Vagina (tissue), 2 donors: ENCODE results near the gene SCYGR1. TPM values are rescaled to one million over a fixed set of nuclear protein-coding genes. Genes with fewer than 3 reads are reported as not detected.

Experiments
- DNase-seq, 2 donors: peaks; one replicate each; pipeline ENCODE4 v3.0.0-alpha.2; 2017; ENCODE audit errors: extremely low spot score in 2 of 2
- H3K27ac ChIP-seq: fragments of 200-600 bp; sonication (generic); one replicate; pipeline ENCODE4 v1.5.1; 2019
- H3K27me3 ChIP-seq: fragments of 200-600 bp; sonication (generic); one replicate; pipeline ENCODE4 v1.5.1; 2019
- H3K36me3 ChIP-seq, 2 donors: fragments of 200-600 bp; sonication (generic); one replicate each; pipeline ENCODE4 v1.5.1; 2017 to 2019
- H3K4me1 ChIP-seq: fragments of 200-600 bp; sonication (generic); one replicate; pipeline ENCODE4 v1.5.1; 2019
- H3K4me3 ChIP-seq, 2 donors: fragments of 200-600 bp; sonication (generic); 1 replicate in 1 of 2; 2 replicates in 1 of 2; pipeline ENCODE4 v1.5.1; 2016 to 2019
- H3K9me3 ChIP-seq: fragments of 200-600 bp; sonication (generic); one replicate; pipeline ENCODE4 v1.5.1; 2019
- CTCF ChIP-seq, 3 experiments: fragments of 450-650 bp in 2 of 3; fragments of 200-600 bp in 1 of 3; sonication (generic) in 1 of 3; IDR thresholded peaks; one replicate each; pipeline ENCODE4 v1.5.1; 2017 to 2019; ENCODE audit warnings: antibody characterized with exemption in 3 of 3, mild to moderate bottlenecking in 2 of 3, moderate library complexity in 2 of 3
- POLR2A ChIP-seq, 2 donors: fragments of 450-650 bp; IDR thresholded peaks; one replicate each; pipeline ENCODE4 v1.6.1; 2017; ENCODE audit warnings: antibody characterized with exemption in 2 of 2, mild to moderate bottlenecking in 2 of 2, moderate library complexity in 2 of 2
- POLR2AphosphoS5 ChIP-seq, 2 donors: sonication (generic); formaldehyde crosslinking; IDR thresholded peaks; one replicate each; pipeline ENCODE4 v1.9.0; 2017; ENCODE audit warnings: antibody characterized with exemption in 2 of 2, mild to moderate bottlenecking in 2 of 2, low read depth in 1 of 2; ENCODE audit not compliant: insufficient read depth in 1 of 2
- intact Hi-C: fragments of 100-400 bp; cut with DNase I; formaldehyde crosslinking; loops from one replicate; pipeline ENCODE4 v1.15.1; 2023
- total RNA-seq: library from RNA; depleted of rRNA; stranded (reverse); fragments of >200 nt; gene quantifications from one replicate; pipeline ENCODE4 v1.2.3, GENCODE V29; 2016

SCYGR1 gene
- total RNA-seq, 1 donor from 2014 or later, result not detected

- no peak for DNase-seq
- Histone ChIP-seq H3K9me3 (no peaks in the 10 kb centered on the region), H3K4me3 (no peak overlapping the region), H3K27me3 (no peaks in the 10 kb centered on the region), H3K36me3 (no peaks in the 10 kb centered on the region), H3K4me1 (no peaks in the 10 kb centered on the region), H3K27ac (no peak overlapping the region)
- TF ChIP-seq CTCF (IDR thresholded peaks at IDR 0.05) (no peak), POLR2A (IDR thresholded peaks at IDR 0.05) (no peak), POLR2AphosphoS5 (IDR thresholded peaks at IDR 0.05; ENCODE audit: insufficient read depth in 1 of 2, low read depth in 1 of 2) (no peak)
- intact Hi-C loops, result no loop called here
Measured at GRCh38 chr2:227370791-227371312, 16.9 kb downstream of the SCYGR1 start.

GRCh38 chr2:227370092-227370491 lies 17.7 kb downstream of the SCYGR1 start:
- intact Hi-C loops, result no loop called here
- Histone ChIP-seq H3K4me3 (no peak overlapping the region), H3K4me1 (no peaks in the 10 kb centered on the region), H3K27me3 (no peaks in the 10 kb centered on the region), H3K36me3 (no peaks in the 10 kb centered on the region), H3K9me3 (no peaks in the 10 kb centered on the region), H3K27ac (no peak overlapping the region)
- DNase-seq, result no peak
- no peak for TF ChIP-seq POLR2AphosphoS5 (IDR thresholded peaks at IDR 0.05; ENCODE audit: insufficient read depth in 1 of 2, low read depth in 1 of 2)
- no peak for TF ChIP-seq CTCF (IDR thresholded peaks at IDR 0.05)
- no peak for TF ChIP-seq POLR2A (IDR thresholded peaks at IDR 0.05)

- no peak overlapping the region for H3K27ac ChIP-seq
- H3K27me3 ChIP-seq, result no peaks in the 10 kb centered on the region
- H3K4me1 ChIP-seq, result no peaks in the 10 kb centered on the region
- no peaks in the 10 kb centered on the region for H3K9me3 ChIP-seq
- TF ChIP-seq POLR2A (IDR thresholded peaks at IDR 0.05), result no peak
- no peak for TF ChIP-seq CTCF (IDR thresholded peaks at IDR 0.05)
- TF ChIP-seq POLR2AphosphoS5 (IDR thresholded peaks at IDR 0.05; ENCODE audit: insufficient read depth in 1 of 2, low read depth in 1 of 2), result no peak
- H3K36me3 ChIP-seq, result no peaks in the 10 kb centered on the region
- intact Hi-C loops, result no loop called here
- DNase-seq, result no peak
- H3K4me3 ChIP-seq, result no peak overlapping the region
Measured at GRCh38 chr2:227368574-227368973, 19.2 kb downstream of the SCYGR1 start.

GRCh38 chr2:227367427-227367795 lies 20.3 kb downstream of the SCYGR1 start:
- H3K27me3 ChIP-seq, result no peaks in the 10 kb centered on the region
- H3K9me3 ChIP-seq, result no peaks in the 10 kb centered on the region
- intact Hi-C loops, result no loop called here
- H3K4me1 ChIP-seq, result no peaks in the 10 kb centered on the region
- no peak for TF ChIP-seq POLR2A (IDR thresholded peaks at IDR 0.05)
- TF ChIP-seq CTCF (IDR thresholded peaks at IDR 0.05), result no peak
- TF ChIP-seq POLR2AphosphoS5 (IDR thresholded peaks at IDR 0.05; ENCODE audit: insufficient read depth in 1 of 2, low read depth in 1 of 2), result no peak
- H3K36me3 ChIP-seq, result no peaks in the 10 kb centered on the region
- DNase-seq, result no peak
- no peak overlapping the region for H3K4me3 ChIP-seq
- no peak overlapping the region for H3K27ac ChIP-seq

GRCh38 chr2:227366769-227367426 lies 20.9 kb downstream of the SCYGR1 start:
- intact Hi-C loops, result no loop called here
- DNase-seq, result no peak
- H3K27me3 ChIP-seq, result no peaks in the 10 kb centered on the region
- H3K27ac ChIP-seq, result no peak overlapping the region
- TF ChIP-seq POLR2AphosphoS5 (IDR thresholded peaks at IDR 0.05; ENCODE audit: insufficient read depth in 1 of 2, low read depth in 1 of 2), result no peak
- no peak for TF ChIP-seq CTCF (IDR thresholded peaks at IDR 0.05)
- TF ChIP-seq POLR2A (IDR thresholded peaks at IDR 0.05), result no peak
- no peak overlapping the region for H3K4me3 ChIP-seq
- H3K36me3 ChIP-seq, result no peaks in the 10 kb centered on the region
- H3K9me3 ChIP-seq, result no peaks in the 10 kb centered on the region
- no peaks in the 10 kb centered on the region for H3K4me1 ChIP-seq
